MM.1S (cell line): ENCODE data around the gene RNU11.

ENCODE experiments used
- CTCF ChIP-seq: fragments of 300-600 bp; sonication (generic); IDR thresholded peaks from 2 replicates; pipeline ENCODE4 v1.5.1; 2016; ENCODE audit warnings: antibody characterized with exemption, low read length, mixed read lengths
- EZH2 ChIP-seq: fragments of 300-600 bp; sonication (generic); optimal IDR thresholded peaks from 2 replicates; pipeline ENCODE3; 2017; ENCODE audit warnings: low read depth, mild to moderate bottlenecking, antibody characterized with exemption, low read length, mixed read lengths
- EZH2phosphoT487 ChIP-seq: fragments of 300-600 bp; sonication (generic); IDR thresholded peaks from 2 replicates; pipeline ENCODE4 v1.6.1; 2018; ENCODE audit warnings: antibody characterized with exemption, low read length

DNA sequence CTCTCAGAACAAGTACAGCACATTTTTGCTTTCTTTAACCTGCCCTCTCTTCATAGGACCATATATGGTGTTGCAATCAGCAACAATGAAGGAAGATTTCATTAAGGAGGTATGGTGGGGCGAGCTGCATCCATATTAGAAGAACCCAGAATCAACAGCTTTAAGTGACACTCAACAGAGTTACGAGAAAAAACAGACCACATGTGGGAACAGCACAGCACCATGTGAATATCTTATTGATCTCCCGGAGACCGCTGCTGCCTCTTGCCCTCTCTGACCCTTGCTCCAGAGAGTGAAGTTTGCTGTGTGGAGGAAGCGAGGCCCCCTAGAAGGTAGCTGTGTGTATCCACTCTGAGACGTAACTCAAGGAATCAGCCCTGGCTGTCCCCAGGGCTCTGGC lies 43.4 kb upstream of the RNU11 start:
- TF ChIP-seq EZH2 (no peak), CTCF (no peak), EZH2phosphoT487 (no peak)
